ENCODE data around the gene SH2D1B. TPM values are rescaled to one million over a fixed set of nuclear protein-coding genes. Genes with fewer than 3 reads are reported as not detected.

Gene SH2D1B
- total RNA-seq, 3 donors from 2014 or later: 0.33 TPM; not detected in 2

- Histone ChIP-seq H3K9me3 (no peaks in the 10 kb centered on the region), H3K27me3 (no peaks in the 10 kb centered on the region), H3K4me3 (no peak overlapping the region), H3K27ac (no peak overlapping the region), H3K36me3 (no peaks in the 10 kb centered on the region), H3K4me1 (no peaks in the 10 kb centered on the region)
- no peak for TF ChIP-seq CTCF (IDR thresholded peaks at IDR 0.05)
- no peak for TF ChIP-seq POLR2A (IDR thresholded peaks at IDR 0.05)
- TF ChIP-seq POLR2AphosphoS5 (IDR thresholded peaks at IDR 0.05): no peak
- intact Hi-C loops (cut with DNase I; ENCODE audit: low total_unique reads): no loop called here
- DNase-seq (ENCODE audit: low spot score in 2 of 2): no peak
Measured at GRCh38 chr1:162396201-162396906, 15.6 kb downstream of the SH2D1B start.

GRCh38 chr1:162391790-162392563, 20.0 kb downstream of the SH2D1B start:
- no peak overlapping the region for H3K4me3 ChIP-seq
- TF ChIP-seq POLR2A (IDR thresholded peaks at IDR 0.05): no peak
- peak; percentile 88 to 96 (median 94) for TF ChIP-seq CTCF (IDR thresholded peaks at IDR 0.05)
- TF ChIP-seq POLR2AphosphoS5 (IDR thresholded peaks at IDR 0.05): no peak
- H3K27ac ChIP-seq: no peak overlapping the region
- no peak for DNase-seq (ENCODE audit: low spot score in 2 of 2)
- no peaks in the 10 kb centered on the region for H3K27me3 ChIP-seq
- intact Hi-C loops (cut with DNase I; ENCODE audit: low total_unique reads): no loop called here
- no peaks in the 10 kb centered on the region for H3K36me3 ChIP-seq
- H3K4me1 ChIP-seq: no peaks in the 10 kb centered on the region
- H3K9me3 ChIP-seq: no peaks in the 10 kb centered on the region

GRCh38 chr1:162390396-162391185, 21.3 kb downstream of the SH2D1B start:
- H3K4me1 ChIP-seq: no peaks in the 10 kb centered on the region
- H3K36me3 ChIP-seq: no peaks in the 10 kb centered on the region
- no peaks in the 10 kb centered on the region for H3K9me3 ChIP-seq
- H3K27ac ChIP-seq: no peak overlapping the region
- no peaks in the 10 kb centered on the region for H3K27me3 ChIP-seq
- intact Hi-C loops (cut with DNase I; ENCODE audit: low total_unique reads): no loop called here
- DNase-seq (ENCODE audit: low spot score in 2 of 2): no peak
- TF ChIP-seq POLR2A (IDR thresholded peaks at IDR 0.05): no peak
- no peak for TF ChIP-seq CTCF (IDR thresholded peaks at IDR 0.05)
- TF ChIP-seq POLR2AphosphoS5 (IDR thresholded peaks at IDR 0.05): no peak
- H3K4me3 ChIP-seq: no peak overlapping the region

GRCh38 chr1:162389971-162390370, 22.0 kb downstream of the SH2D1B start:
- intact Hi-C loops (cut with DNase I; ENCODE audit: low total_unique reads): no loop called here

More at GRCh38 chr1:162389971-162390370, 22.0 kb downstream of the SH2D1B start:
- no peaks in the 10 kb centered on the region for H3K4me1 ChIP-seq
- no peak for DNase-seq (ENCODE audit: low spot score in 2 of 2)
- no peaks in the 10 kb centered on the region for H3K36me3 ChIP-seq
- no peaks in the 10 kb centered on the region for H3K9me3 ChIP-seq
- H3K27me3 ChIP-seq: no peaks in the 10 kb centered on the region
- TF ChIP-seq CTCF (IDR thresholded peaks at IDR 0.05) (no peak), POLR2A (IDR thresholded peaks at IDR 0.05) (no peak), POLR2AphosphoS5 (IDR thresholded peaks at IDR 0.05) (no peak)
- no peak overlapping the region for H3K4me3 ChIP-seq
- H3K27ac ChIP-seq: no peak overlapping the region

All from breast epithelium (tissue), 4 donors.